Hepatocyte (in vitro differentiated cells): ENCODE data around the gene AUTS2. TPM values are rescaled to one million over a fixed set of nuclear protein-coding genes. Genes with fewer than 3 reads are reported as not detected.

Experiments used
- DNase-seq: peaks from one replicate; pipeline ENCODE4 v3.0.0-alpha.2; 2016; ENCODE audit warnings: low spot score
- H2AFZ ChIP-seq: fragments of 200-600 bp; sonication (generic); 2 replicates; pipeline ENCODE4 v1.6.0; 2016; ENCODE audit warnings: antibody characterized with exemption, mild to moderate bottlenecking
- H3K27ac ChIP-seq: fragments of 200-600 bp; sonication (generic); 2 replicates; pipeline ENCODE4 v1.5.1; 2016; ENCODE audit warnings: mild to moderate bottlenecking
- H3K27me3 ChIP-seq: fragments of 200-600 bp; sonication (generic); 2 replicates; pipeline ENCODE4 v1.6.1; 2016
- H3K36me3 ChIP-seq: fragments of 200-600 bp; sonication (generic); replicated peaks from 2 replicates; pipeline ENCODE4 v1.5.1; 2016; ENCODE audit warnings: low read depth; ENCODE audit not compliant: insufficient read depth
- H3K4me1 ChIP-seq: fragments of 200-600 bp; sonication (generic); 2 replicates; pipeline ENCODE4 v1.5.1; 2016; ENCODE audit warnings: mild to moderate bottlenecking, moderate library complexity; ENCODE audit not compliant: insufficient read depth
- H3K4me2 ChIP-seq: fragments of 200-600 bp; sonication (generic); 2 replicates; pipeline ENCODE4 v1.6.0; 2016
- H3K4me3 ChIP-seq: fragments of 200-600 bp; sonication (generic); 2 replicates; pipeline ENCODE4 v1.5.1; 2016; ENCODE audit warnings: mild to moderate bottlenecking
- H3K79me2 ChIP-seq: fragments of 200-600 bp; sonication (generic); 2 replicates; pipeline ENCODE4 v1.6.0; 2017; ENCODE audit warnings: mild to moderate bottlenecking
- H3K9me2 ChIP-seq: fragments of 200-600 bp; sonication (generic); replicated peaks from 2 replicates; pipeline ENCODE4 v1.6.0; 2017; ENCODE audit warnings: mild to moderate bottlenecking; ENCODE audit not compliant: insufficient read depth
- H3K9me3 ChIP-seq: fragments of 200-600 bp; sonication (generic); 2 replicates; pipeline ENCODE4 v1.5.1; 2016; ENCODE audit warnings: low read depth, mild to moderate bottlenecking
- H4K20me1 ChIP-seq: fragments of 200-600 bp; sonication (generic); 2 replicates; pipeline ENCODE4 v1.6.0; 2016; ENCODE audit warnings: mild to moderate bottlenecking; ENCODE audit not compliant: insufficient read depth, poor library complexity, severe bottlenecking
- CTCF ChIP-seq: fragments of 200-600 bp; sonication (generic); IDR thresholded peaks from 2 replicates; pipeline ENCODE4 v1.5.1; 2016; ENCODE audit warnings: antibody characterized with exemption, mild to moderate bottlenecking; ENCODE audit not compliant: poor library complexity
- EZH2 ChIP-seq: fragments of 200-600 bp; sonication (generic); IDR thresholded peaks from 2 replicates; pipeline ENCODE4 v1.6.1; 2016; ENCODE audit warnings: antibody characterized with exemption, mild to moderate bottlenecking, borderline replicate concordance
- EZH2phosphoT487 ChIP-seq: fragments of 200-600 bp; sonication (generic); IDR thresholded peaks from one replicate; pipeline ENCODE4 v1.6.1; 2018; ENCODE audit warnings: antibody characterized with exemption, mild to moderate bottlenecking, low read depth, moderate library complexity; ENCODE audit not compliant: unreplicated experiment, severe bottlenecking
- WGBS: methylation state at CpG from one replicate; pipeline ENCODE4 v1.1.6; 2016; ENCODE audit warnings: low lambda C conversion rate; ENCODE audit errors: missing lambda C conversion rate; 5-methylcytosine and 5-hydroxymethylcytosine counted together
- polyA plus RNA-seq: library from polyadenylated mRNA; unstranded; fragments of >200 nt; fragmentation: Nextera tagmentation; extraction: Ambion mirVana; gene quantifications from 2 replicates; pipeline ENCODE4 v1.2.1, GENCODE V29; 2016
- total RNA-seq: library from RNA; depleted of rRNA; stranded (reverse); fragments of >200 nt; gene quantifications from 2 replicates; pipeline ENCODE4 v1.2.3, GENCODE V29; 2014

Gene AUTS2
- total and polyA plus RNA-seq, 2 experiments from 2014 or later: 34.4 to 40.9 TPM

GRCh38 chr7:70040970-70041766 is 442.9 kb downstream of the AUTS2 start:
- Histone ChIP-seq H3K4me2 (no peak overlapping the region), H4K20me1 (no peaks in the 10 kb centered on the region), H3K4me1 (peaks cover 6% of the 10 kb centered on the region), H3K9me3 (no peaks in the 10 kb centered on the region), H3K27ac (no peak overlapping the region), H2AFZ (no peak overlapping the region), H3K36me3 (no peaks in the 10 kb centered on the region), H3K4me3 (no peak overlapping the region), H3K27me3 (no peaks in the 10 kb centered on the region), H3K9me2 (no peaks in the 10 kb centered on the region), H3K79me2 (no peaks in the 10 kb centered on the region)
- DNase-seq: peak; percentile 36
- TF ChIP-seq EZH2 (no peak), EZH2phosphoT487 (no peak), CTCF (peak; percentile 69)

GRCh38 chr7:70042533-70042932 is 444.3 kb downstream of the AUTS2 start:
- no peaks in the 10 kb centered on the region for H3K79me2 ChIP-seq
- no peaks in the 10 kb centered on the region for H4K20me1 ChIP-seq
- H3K4me2 ChIP-seq: no peak overlapping the region
- H3K9me2 ChIP-seq: no peaks in the 10 kb centered on the region
- no peaks in the 10 kb centered on the region for H3K9me3 ChIP-seq
- H3K27me3 ChIP-seq: no peaks in the 10 kb centered on the region
- H3K27ac ChIP-seq: no peak overlapping the region
- peaks cover 6% of the 10 kb centered on the region for H3K4me1 ChIP-seq
- WGBS: 25% methylated on average over 3 of the region's 3 CpGs
- DNase-seq: peak; percentile 44
- no peak overlapping the region for H3K4me3 ChIP-seq
- H2AFZ ChIP-seq: no peak overlapping the region
- TF ChIP-seq CTCF (peak; percentile 60), EZH2 (no peak)
- no peaks in the 10 kb centered on the region for H3K36me3 ChIP-seq

GRCh38 chr7:70043015-70043538 is 444.8 kb downstream of the AUTS2 start:
- no peak overlapping the region for H3K4me3 ChIP-seq
- peaks cover 6% of the 10 kb centered on the region for H3K4me1 ChIP-seq
- no peaks in the 10 kb centered on the region for H3K9me2 ChIP-seq
- H3K27me3 ChIP-seq: no peaks in the 10 kb centered on the region
- no peaks in the 10 kb centered on the region for H4K20me1 ChIP-seq
- no peak overlapping the region for H3K27ac ChIP-seq
- H3K36me3 ChIP-seq: no peaks in the 10 kb centered on the region
- H3K4me2 ChIP-seq: no peak overlapping the region
- TF ChIP-seq EZH2 (no peak), CTCF (no peak)
- no peak overlapping the region for H2AFZ ChIP-seq
- no peaks in the 10 kb centered on the region for H3K79me2 ChIP-seq
- no peak for DNase-seq
- WGBS: 66% methylated on average over 2 of the region's 3 CpGs
- H3K9me3 ChIP-seq: no peaks in the 10 kb centered on the region
